Stomach smooth muscle (tissue), 2 donors: ENCODE data around the gene CENATAC.
"Not testable (repeated sequence)": the region's sequence is repeated elsewhere in the genome, so short reads cannot be mapped to it uniquely, and the experiment has no call there.

Experiments used
- H3K27ac ChIP-seq: one replicate; pipeline ENCODE4 v1.7.0; 2013; ENCODE audit warnings: mild to moderate bottlenecking, low read length, inconsistent platforms
- H3K27me3 ChIP-seq, 2 donors: one replicate each; pipeline ENCODE4 v1.7.0; 2013; ENCODE audit warnings: low read length in 2 of 2; ENCODE audit not compliant: insufficient read depth in 2 of 2, control insufficient read depth in 1 of 2
- H3K36me3 ChIP-seq, 2 donors: one replicate each; pipeline ENCODE4 v1.7.0; 2013; ENCODE audit warnings: low read length in 2 of 2; ENCODE audit not compliant: control insufficient read depth in 2 of 2, insufficient read depth in 2 of 2
- H3K4me1 ChIP-seq: one replicate; pipeline ENCODE4 v1.7.0; 2013; ENCODE audit warnings: low read length; ENCODE audit not compliant: control insufficient read depth, insufficient read depth
- H3K4me3 ChIP-seq, 2 donors: one replicate each; pipeline ENCODE4 v1.7.0; 2013; ENCODE audit warnings: low read length in 2 of 2
- H3K9ac ChIP-seq, 2 donors: one replicate each; pipeline ENCODE4 v1.7.0; 2013; ENCODE audit warnings: low read length in 2 of 2, mild to moderate bottlenecking in 1 of 2
- H3K9me3 ChIP-seq, 2 donors: one replicate each; pipeline ENCODE4 v1.7.0; 2013; ENCODE audit warnings: low read length in 2 of 2; ENCODE audit not compliant: control insufficient read depth in 2 of 2
- donor health status: healthy.
- donor health status: Pancreatic carcinoma.

Gene CENATAC

DNA sequence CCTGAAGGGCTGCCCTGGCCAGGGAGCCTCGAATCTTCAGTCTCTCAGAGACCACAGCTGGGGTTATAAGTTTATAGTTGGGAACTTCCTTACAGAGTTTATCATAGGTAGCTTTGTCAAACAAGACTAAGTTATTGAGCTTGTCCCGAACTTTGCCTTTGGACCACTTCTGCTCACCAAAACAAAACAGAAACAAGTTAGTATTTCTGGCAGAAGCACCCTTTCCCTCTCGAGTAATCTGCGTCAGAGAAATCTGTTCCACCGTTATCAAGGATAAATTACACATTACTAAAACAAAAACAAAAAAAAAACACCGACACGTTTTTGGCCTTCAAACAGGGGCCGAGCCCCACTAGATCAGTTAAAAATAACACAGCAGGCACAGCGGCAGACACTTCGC, 19.4 kb downstream of the CENATAC start:
- peaks cover 24 to 42% of the 10 kb centered on the region in 2 donors for H3K36me3 ChIP-seq
- not testable (repeated sequence) for H3K9me3 ChIP-seq, H3K27me3 ChIP-seq
- H3K4me3 ChIP-seq = peak overlapping the region; percentile 87 to 98
- peak overlapping the region; percentile 90 for H3K27ac ChIP-seq
- H3K9ac ChIP-seq = peak overlapping the region; percentile 95
- H3K4me1 ChIP-seq = peaks cover 33% of the 10 kb centered on the region

DNA sequence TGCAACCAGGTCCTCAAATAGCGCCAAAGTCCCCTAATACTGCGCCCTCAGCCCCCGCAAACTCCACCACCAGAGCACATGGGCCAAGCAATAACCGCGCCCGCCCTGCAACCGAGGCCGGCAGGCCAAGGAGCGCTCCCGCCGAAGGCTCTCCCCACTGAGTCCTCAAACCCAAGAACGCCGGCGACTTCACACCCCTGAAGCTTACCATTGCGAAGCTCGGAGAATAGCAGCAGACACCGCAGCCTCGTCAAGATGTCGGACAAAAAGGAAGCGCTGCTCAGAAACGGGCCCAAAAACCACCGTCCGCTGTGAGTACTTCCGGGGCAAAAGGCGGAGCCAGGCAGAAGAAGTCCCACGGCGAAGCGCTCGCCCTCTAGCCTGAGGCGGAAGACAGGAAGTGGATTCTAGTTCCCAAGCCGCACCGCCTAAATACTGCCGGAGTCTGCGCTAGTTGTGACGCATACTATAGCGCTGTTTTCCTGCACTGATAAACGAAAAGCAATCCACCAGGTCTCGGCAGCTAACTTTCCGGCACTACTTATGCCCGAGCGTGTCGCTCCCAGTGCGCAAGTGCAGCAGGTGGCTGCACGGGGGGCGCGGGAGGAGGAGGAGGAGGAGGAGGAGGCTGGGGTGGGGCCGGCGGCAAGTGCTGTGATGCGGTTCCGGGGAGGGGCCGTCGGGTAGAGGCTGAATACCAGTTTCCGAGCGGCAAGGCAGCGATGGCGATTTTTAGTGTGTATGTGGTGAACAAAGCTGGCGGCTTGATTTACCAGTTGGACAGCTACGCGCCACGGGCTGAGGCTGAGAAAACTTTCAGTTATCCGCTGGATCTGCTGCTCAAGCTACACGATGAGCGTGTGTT, 20.4 kb downstream of the CENATAC start, which contains the start of the genes RPS25 and TRAPPC4:
Gene RPS25, minus strand, starts transcription at position 270 of the 865 bp plus-strand sequence. Its CDS starts 59 bp downstream, at position 211.
Gene TRAPPC4, plus strand, starts transcription at position 693 of the 865 bp plus-strand sequence. Its CDS starts 30 bp downstream, at position 723.
- H3K9ac ChIP-seq = peak within 1 kb of the TSS; percentile 95
- no peaks in the 10 kb centered on the region for H3K27me3 ChIP-seq
- peaks cover 33% of the 10 kb centered on the region for H3K4me1 ChIP-seq
- H3K36me3 ChIP-seq = peaks cover 20 to 38% of the 10 kb centered on the region in 2 donors
- H3K4me3 ChIP-seq = peak within 1 kb of the TSS; percentile 87 to 98
- no peaks in the 10 kb centered on the region for H3K9me3 ChIP-seq
- peak within 1 kb of the TSS; percentile 90 for H3K27ac ChIP-seq

- Histone ChIP-seq H3K9me3 (no peaks in the 10 kb centered on the region), H3K9ac (peak overlapping the region; percentile 42 to 95), H3K4me1 (peaks cover 33% of the 10 kb centered on the region), H3K27ac (no peak overlapping the region), H3K27me3 (no peaks in the 10 kb centered on the region), H3K36me3 (peaks cover 28 to 35% of the 10 kb centered on the region in 2 donors), H3K4me3 (peak overlapping the region; percentile 87 to 98)
Observed at GRCh38 chr11:119019996-119020395, 22.1 kb downstream of the CENATAC start.

- H3K9me3 ChIP-seq = no peaks in the 10 kb centered on the region
- no peak overlapping the region for H3K9ac ChIP-seq
- H3K4me1 ChIP-seq = peaks cover 27% of the 10 kb centered on the region
- peaks cover 23 to 29% of the 10 kb centered on the region in 2 donors for H3K36me3 ChIP-seq
- H3K4me3 ChIP-seq = no peak overlapping the region
- no peak overlapping the region for H3K27ac ChIP-seq
- no peaks in the 10 kb centered on the region for H3K27me3 ChIP-seq
Observed at GRCh38 chr11:119021631-119022030, 23.7 kb downstream of the CENATAC start.

DNA sequence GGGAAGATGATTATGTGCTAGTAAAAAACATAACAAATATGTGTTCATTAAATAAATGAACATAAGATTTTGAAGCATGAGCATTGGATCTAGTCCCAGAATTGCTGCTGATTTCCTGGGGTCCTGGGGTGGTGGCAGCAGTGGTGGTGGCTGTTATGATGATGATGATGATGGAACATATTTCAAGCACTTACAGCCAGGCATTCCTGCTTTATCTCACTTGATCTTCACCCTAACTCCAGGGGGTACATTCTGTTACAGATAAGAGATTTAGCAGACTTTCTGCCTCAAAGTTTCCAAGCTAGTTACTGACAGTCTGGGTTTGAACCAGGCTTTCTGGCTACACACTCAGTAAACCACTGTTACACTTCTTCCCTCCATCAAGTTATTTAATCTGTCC, 25.8 kb downstream of the CENATAC start:
- H3K4me3 ChIP-seq = no peak overlapping the region
- no peak overlapping the region for H3K27ac ChIP-seq
- peaks cover 21% of the 10 kb centered on the region for H3K4me1 ChIP-seq
- no peaks in the 10 kb centered on the region for H3K27me3 ChIP-seq
- H3K9ac ChIP-seq = no peak overlapping the region
- H3K9me3 ChIP-seq = no peaks in the 10 kb centered on the region
- peaks cover 23 to 39% of the 10 kb centered on the region in 2 donors for H3K36me3 ChIP-seq

DNA sequence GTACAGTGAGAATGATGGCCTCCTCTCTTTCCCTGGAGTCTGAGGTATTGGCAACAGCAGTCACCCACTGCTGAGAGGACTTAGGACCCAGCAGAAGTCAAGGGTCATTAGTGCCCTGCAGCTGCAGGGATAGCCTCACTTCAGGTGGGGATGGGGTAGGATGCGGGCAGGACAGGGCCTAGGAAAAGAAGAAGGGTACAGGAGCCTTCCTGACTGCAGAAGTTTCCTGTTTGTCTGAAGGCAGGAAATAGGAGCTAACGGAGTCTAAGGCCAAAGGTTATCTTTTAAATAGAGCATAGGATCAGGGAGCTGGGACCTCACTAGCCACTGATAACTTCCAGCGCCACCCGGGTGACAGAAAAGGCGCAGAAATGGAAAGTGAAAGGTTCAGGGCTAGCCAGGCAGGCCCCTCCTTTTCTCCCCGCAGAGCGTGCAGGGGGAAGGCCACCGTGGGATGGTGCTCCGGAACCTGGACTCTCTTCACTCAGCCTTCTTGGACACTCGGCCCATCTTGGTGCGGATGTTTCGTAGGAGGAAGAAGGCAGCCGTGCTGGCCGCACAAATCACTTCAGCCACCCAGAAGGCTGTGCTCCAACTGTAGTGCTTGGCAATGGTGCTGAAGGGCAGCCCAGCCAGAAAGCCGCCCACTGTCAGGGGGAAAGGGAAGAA, 26.6 kb downstream of the CENATAC start:
- H3K27ac ChIP-seq = peak overlapping the region; percentile 24
- H3K4me3 ChIP-seq = no peak overlapping the region
- H3K9ac ChIP-seq = no peak overlapping the region
- no peaks in the 10 kb centered on the region for H3K9me3 ChIP-seq
- peaks cover 23 to 39% of the 10 kb centered on the region in 2 donors for H3K36me3 ChIP-seq
- H3K27me3 ChIP-seq = no peaks in the 10 kb centered on the region
- peaks cover 25% of the 10 kb centered on the region for H3K4me1 ChIP-seq

GRCh38 chr11:119025099-119025473, 27.1 kb downstream of the CENATAC start:
- Histone ChIP-seq H3K27ac (peak overlapping the region; percentile 24), H3K4me1 (peaks cover 24% of the 10 kb centered on the region), H3K4me3 (no peak overlapping the region), H3K27me3 (no peaks in the 10 kb centered on the region), H3K36me3 (peaks cover 21 to 39% of the 10 kb centered on the region in 2 donors), H3K9ac (no peak overlapping the region), H3K9me3 (no peaks in the 10 kb centered on the region)

GRCh38 chr11:119025541-119025940, 27.6 kb downstream of the CENATAC start:
- H3K4me1 ChIP-seq = peaks cover 23% of the 10 kb centered on the region
- H3K36me3 ChIP-seq = peaks cover 19 to 37% of the 10 kb centered on the region in 2 donors
- no peak overlapping the region for H3K27ac ChIP-seq
- no peaks in the 10 kb centered on the region for H3K9me3 ChIP-seq
- H3K4me3 ChIP-seq = no peak overlapping the region
- no peaks in the 10 kb centered on the region for H3K27me3 ChIP-seq
- no peak overlapping the region for H3K9ac ChIP-seq

DNA sequence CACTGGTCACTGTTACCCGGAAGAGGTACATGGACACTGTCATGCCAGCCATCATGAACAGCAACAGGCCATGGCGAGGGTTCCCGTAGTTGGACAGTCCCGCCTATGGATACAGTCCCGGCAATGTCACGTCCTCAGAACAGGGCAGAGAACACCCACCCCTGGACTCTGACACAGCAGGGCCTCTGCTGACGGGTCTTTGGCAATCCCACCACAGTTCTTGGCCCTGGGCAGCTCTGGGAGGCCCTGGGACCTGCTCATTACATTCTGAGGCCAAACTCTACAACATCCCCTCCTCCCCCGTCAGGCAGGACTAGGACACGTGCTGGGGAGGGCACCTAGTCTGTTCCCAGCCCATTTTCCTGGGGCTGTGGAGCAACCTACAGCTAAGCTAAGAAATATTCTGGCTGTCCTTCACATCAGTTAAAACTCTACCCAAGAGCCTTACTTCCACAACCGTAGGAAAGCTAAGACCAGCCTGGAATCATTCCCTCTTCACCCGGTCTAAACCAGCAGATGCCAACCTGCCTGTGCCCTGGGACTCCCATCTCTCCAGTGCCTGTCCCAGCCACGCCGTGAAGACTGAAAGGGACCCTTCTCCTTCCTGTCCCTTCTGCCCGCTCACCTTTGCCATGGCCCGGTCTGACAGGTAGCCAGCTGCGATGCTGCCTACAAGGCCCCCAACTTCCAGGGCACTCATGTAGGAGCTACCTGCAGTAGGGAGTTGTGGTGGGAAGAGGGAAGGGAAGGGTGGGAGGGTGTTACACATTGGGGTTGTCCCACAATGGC, 28.2 kb downstream of the CENATAC start:
- Histone ChIP-seq H3K36me3 (peaks cover 19 to 37% of the 10 kb centered on the region in 2 donors), H3K27me3 (no peaks in the 10 kb centered on the region), H3K4me1 (peaks cover 23% of the 10 kb centered on the region), H3K4me3 (no peak overlapping the region), H3K9me3 (no peaks in the 10 kb centered on the region), H3K9ac (no peak overlapping the region), H3K27ac (no peak overlapping the region)

GRCh38 chr11:119026970-119027369, 29.0 kb downstream of the CENATAC start:
- Histone ChIP-seq H3K9ac (peak overlapping the region in 1 of 2 donors; percentile 21), H3K4me1 (peaks cover 18% of the 10 kb centered on the region), H3K9me3 (no peaks in the 10 kb centered on the region), H3K36me3 (peaks cover 15 to 33% of the 10 kb centered on the region in 2 donors), H3K27me3 (no peaks in the 10 kb centered on the region), H3K4me3 (no peak overlapping the region), H3K27ac (no peak overlapping the region)
